GM18951 (cell line): ENCODE data around the gene MSI2.

ENCODE experiments used
- POLR2A ChIP-seq: IDR thresholded peaks from 4 replicates; pipeline ENCODE4 v1.6.1; 2011; ENCODE audit warnings: mild to moderate bottlenecking; ENCODE audit not compliant: insufficient read length, insufficient read depth; ENCODE audit errors: extremely low read depth
- in situ Hi-C: fragments of 300-500 bp; cut with MboI; formaldehyde crosslinking; loops from one replicate; pipeline ENCODE4 v1.12.0; 2022; ENCODE audit warnings: low sequenced_read_pairs, mixed read lengths, inconsistent platforms; ENCODE audit not compliant: unreplicated experiment

The MSI2 gene

DNA sequence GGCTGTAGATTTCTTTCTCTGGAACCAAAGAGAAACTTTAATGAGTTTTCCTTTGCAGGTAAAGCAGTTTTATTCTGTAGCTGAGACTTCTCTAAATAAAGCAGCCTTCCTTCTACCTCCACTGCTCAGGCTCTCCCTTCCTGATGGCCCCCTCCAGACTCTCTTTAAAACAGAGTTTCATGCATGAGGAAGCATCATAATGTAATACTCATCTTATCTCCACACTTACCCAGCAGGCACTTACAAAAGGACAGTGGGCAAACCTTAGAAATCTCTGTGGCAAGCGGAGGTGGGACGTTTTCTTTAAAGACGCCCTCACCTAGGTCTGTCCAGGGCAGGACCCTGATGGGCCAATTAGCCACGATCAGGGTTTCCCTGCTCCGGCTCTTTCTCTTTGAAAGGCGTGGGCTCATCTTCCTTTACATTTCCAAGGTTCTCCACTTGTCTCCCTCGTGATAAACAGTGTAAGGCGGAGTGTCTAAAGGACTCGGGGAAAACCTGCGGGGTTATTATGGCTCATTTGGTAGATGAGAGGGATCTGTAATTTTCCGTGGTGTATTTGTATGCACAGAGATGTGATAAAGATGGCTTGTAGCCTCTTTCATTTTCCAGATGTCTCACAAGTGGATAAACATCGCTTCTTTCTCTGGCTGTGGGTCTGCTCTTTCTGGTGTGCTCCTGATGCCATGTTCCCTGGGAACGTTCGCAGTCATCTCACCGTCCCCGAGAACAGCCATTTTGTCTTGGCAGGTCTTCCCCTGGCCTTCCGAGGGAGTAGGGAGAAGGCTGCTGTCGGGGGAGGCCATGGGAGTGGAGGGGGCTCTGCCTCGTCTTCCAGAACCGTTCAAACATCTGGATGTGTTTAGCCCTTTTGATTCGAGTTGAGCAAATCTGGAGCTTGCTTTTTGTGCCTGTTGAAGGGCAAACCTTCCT, 249.8 kb downstream of the MSI2 start:
- in situ Hi-C loops = no loop called here
- no peak for TF ChIP-seq POLR2A

DNA sequence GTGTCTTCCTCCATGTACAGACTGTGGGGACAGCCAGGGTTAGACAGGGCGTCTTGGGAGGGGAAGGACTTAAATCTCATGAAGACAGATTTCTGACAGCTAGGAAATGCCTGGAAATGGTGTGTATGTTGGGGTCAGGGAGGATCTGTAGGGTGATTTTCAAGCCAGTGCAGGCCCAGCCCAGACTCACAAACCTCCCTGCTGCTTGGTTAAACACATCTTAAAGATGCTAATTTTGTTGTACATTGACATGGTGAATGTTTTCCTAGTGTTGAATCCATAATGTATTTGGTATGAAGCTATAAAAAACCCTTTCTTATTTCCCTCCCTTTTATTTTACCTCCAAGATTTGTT, 250.4 kb downstream of the MSI2 start:
- TF ChIP-seq POLR2A = no peak
- in situ Hi-C loops = no loop called here

DNA sequence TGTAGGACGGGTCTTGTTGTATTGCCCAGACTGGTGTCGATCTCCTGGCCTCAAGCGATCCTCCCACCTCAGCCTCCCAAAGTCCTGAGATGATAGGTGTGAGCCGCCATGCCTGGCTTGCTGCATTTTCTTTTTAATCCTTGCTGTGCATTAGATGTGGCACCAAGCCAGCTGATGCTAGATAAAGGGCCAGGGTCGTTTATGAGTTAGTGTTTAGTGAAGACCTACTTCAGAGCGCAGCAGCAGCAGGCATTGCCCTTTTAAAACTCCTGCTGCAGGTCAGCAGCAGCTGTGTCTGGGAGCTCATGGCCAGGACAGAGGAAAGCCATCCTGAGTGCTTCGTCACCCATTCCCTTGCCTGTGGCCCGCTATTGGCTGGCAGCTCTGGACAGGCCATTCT, 251.5 kb downstream of the MSI2 start:
- no peak for TF ChIP-seq POLR2A
- in situ Hi-C loops = no loop called here

- no peak for TF ChIP-seq POLR2A
- in situ Hi-C loops = no loop called here
Observed at GRCh38 chr17:57508671-57509070, 252.3 kb downstream of the MSI2 start.

- in situ Hi-C loops = no loop called here
- TF ChIP-seq POLR2A = no peak
Observed at GRCh38 chr17:57511475-57512123, 255.3 kb downstream of the MSI2 start.

GRCh38 chr17:57512258-57512657, 255.9 kb downstream of the MSI2 start:
- in situ Hi-C loops = no loop called here
- TF ChIP-seq POLR2A = no peak

- TF ChIP-seq POLR2A = no peak
- in situ Hi-C loops = no loop called here
Observed at GRCh38 chr17:57512691-57513090, 256.4 kb downstream of the MSI2 start.

DNA sequence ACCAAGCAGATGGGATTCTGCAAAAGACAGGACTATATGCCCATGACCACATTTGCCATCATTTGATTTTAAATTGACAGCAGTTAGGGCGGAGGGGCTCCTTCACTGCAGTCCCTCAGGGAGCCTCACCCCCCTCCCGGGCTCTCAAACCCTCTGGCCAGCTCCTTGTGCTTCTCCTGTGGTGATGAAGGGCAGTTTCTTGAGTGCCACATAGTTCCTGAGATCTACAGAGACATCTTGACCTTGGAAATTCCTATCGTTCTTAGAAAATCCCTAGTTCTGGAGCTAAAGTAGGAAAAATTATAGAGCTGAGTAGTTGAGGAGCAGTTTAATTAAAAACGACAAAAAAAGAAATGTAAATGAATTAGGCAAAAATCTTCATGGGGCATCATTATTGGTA, 257.2 kb downstream of the MSI2 start:
- TF ChIP-seq POLR2A = no peak
- in situ Hi-C loops = no loop called here

GRCh38 chr17:57514614-57515013, 258.3 kb downstream of the MSI2 start:
- in situ Hi-C loops = no loop called here
- no peak for TF ChIP-seq POLR2A

- in situ Hi-C loops = no loop called here
Observed at GRCh38 chr17:57515662-57516211, 259.4 kb downstream of the MSI2 start.

DNA sequence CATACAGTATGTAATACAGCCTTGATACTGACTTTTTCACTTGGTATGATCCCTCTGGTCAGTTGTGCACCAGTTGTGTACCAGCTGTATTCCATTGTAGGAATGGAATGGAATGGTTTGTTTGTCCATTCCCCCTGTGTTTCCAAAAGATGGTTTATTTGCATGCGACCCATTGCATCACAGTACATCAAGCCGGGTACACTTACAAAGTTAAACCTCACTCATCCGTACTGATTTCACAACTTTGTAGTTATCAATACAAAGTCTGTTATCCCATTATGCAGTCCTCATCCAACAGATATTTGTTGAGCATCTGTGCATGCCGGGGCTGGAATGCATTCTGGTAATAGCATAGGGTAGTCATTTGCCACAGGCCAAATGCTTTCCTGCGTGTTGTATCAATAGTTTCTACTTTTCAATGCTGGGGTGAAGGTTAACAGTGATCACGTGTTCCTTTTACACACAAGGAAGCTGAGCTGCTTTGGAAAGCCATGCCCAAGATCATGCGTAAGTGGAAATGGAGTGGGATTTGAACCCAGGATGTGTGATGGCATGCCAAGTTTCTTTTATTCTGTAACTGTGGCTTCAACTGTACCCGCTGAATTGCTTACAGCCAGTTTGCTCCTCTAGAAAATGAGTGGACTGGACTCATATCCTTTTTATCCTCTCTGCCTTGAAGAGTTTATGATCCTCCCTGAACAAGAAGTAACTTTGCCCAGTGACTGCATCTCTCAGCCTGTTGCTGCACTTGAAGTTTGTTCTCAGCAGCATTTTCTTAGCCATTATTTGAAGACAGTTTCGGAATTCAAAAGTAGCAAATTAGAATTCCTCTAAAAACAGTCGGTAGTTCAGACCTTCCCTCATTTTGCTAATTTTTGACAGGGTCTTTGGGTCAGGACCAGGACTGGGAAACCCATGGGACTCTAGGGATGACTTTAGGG, 260.2 kb downstream of the MSI2 start:
- no peak for TF ChIP-seq POLR2A
- in situ Hi-C loops = no loop called here

More at GRCh38 chr17:57515662-57516211, 259.4 kb downstream of the MSI2 start:
- no peak for TF ChIP-seq POLR2A

- TF ChIP-seq POLR2A = no peak
- in situ Hi-C loops = no loop called here
Observed at GRCh38 chr17:57517273-57517631, 260.9 kb downstream of the MSI2 start.
